ENCODE data around the gene OR5I1.
"Not testable (repeated sequence)": the region's sequence is repeated elsewhere in the genome, so short reads cannot be mapped to it uniquely, and the experiment has no call there.

OR5I1 gene

DNA sequence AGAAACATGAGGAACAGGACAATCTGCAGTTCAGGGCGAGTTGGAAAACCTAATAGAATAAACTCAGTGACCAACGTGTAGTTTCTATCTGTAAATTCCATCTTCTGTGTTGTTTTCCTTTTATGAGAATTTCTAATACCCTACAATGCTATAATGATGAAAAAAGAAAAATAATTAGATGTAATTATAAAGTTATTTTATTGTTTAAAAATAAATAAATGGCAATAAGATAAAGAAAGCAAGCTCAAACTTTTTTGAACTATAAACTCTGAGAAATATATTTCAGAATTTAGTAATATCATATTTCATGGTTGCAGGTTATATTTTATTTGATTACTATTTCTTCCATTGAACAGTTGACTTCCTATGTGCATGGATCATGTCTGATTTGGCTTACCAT lies at the start of gene OR5I1:
Gene OR5I1, minus strand, starts transcription at position 101 of the 400 bp plus-strand sequence. Its CDS starts 0 bp downstream, at position 101.
- H3K4me3 ChIP-seq (ENCODE audit: low read depth, low read length) = no peak within 1 kb of the TSS

DNA sequence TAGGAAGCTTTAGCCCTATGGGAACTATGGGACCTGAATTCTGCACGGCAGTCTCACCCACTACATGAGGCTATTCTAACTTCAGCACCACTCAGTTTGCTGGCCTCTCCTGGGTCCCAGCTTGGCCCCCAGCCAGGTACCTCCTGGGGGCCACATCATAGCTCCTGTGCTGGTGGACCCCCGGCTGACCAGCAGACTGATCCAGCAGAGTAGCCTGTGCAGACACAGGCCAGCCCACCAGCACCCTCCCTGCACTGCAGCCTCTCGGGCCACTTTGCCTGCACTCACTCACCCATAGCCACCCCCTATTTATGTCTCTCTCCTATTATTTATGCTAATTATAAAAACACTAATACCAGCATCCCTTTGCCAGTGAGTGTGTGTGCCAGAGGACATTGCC lies 34.7 kb upstream of the OR5I1 start:
- H3K4me3 ChIP-seq (ENCODE audit: low read depth, low read length) = no peak overlapping the region

DNA sequence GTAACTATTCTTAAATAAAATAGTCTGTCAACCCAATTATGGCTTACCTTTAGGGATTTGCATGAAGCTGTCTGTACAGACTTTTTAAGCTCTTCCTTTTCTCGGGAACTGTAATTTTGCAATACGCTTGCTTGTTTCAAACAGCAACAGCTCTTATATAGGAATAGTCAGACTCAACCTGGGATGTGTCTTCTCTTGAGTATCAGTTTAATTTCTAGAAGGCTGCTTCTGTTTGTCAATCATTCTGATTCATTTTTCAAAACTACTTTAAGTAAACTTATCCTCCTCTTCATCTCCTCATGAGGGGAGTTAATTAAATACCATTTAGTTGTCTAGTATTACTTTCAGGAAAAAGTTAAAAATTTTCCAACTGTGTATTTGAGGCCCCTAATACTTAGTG lies 33.6 kb upstream of the OR5I1 start, which contains the start of gene OR10AG1:
Gene OR10AG1, minus strand, starts transcription at position 101 of the 400 bp plus-strand sequence. Its CDS starts 38 bp downstream, at position 63.
- no peak within 1 kb of the TSS for H3K4me3 ChIP-seq (ENCODE audit: low read depth, low read length)

- no peak overlapping the region for H3K4me3 ChIP-seq (ENCODE audit: low read depth, low read length)
Observed at GRCh38 chr11:55967914-55968313, 31.7 kb upstream of the OR5I1 start.

GRCh38 chr11:55966391-55966790 lies 30.2 kb upstream of the OR5I1 start:
- H3K4me3 ChIP-seq (ENCODE audit: low read depth, low read length) = no peak overlapping the region

DNA sequence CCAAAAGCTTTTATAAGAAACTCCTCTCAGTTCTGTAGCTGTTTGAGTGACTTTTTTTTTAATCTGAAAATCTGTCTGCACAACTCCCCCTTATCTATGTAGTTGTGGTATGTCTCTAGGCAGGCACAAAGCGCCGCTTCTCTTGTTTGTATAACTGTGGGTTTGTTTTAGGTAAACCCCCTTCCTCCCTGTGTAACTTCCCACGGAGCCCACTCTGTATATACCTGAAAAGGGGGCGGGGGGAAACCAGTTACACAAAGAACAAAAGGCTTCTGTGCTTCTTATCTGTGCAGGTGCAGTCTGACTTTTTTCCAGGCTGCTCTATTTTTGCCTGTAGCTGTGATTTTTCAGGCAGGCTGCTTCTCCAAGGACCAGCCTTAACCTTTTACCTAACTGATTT lies 20.3 kb upstream of the OR5I1 start:
- H3K4me3 ChIP-seq (ENCODE audit: low read depth, low read length) = no peak overlapping the region

- H3K4me3 ChIP-seq (ENCODE audit: low read depth, low read length) = no peak overlapping the region
Observed at GRCh38 chr11:55949330-55949729, 13.1 kb upstream of the OR5I1 start.

DNA sequence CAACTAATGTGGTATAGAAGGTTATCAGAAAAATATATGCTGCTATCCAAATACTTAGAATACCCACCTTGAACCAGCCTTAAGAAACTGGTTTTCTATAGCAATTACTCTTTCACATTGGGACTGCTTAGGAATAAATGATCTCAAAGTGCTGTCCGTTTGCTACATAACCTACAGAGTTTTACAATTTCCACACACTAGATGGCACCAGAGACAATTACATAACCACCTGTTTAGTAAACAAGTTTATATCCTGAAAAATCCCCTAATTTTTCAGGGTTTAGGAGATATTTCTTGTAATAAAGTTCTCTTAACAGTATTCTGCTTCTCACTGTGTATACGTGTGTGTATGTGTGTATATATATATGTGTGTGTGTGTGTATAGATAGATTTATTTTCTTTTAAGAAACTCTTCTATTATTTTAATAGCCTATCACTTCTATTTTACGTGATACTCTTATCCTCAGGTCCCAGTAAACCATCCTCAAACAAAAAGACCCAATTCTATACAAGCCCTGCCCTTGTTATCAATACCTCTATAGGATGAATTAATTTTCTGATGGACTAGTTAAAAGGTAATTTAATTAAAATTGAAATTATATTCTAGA lies 6.7 kb upstream of the OR5I1 start:
- no peak overlapping the region for H3K4me3 ChIP-seq (ENCODE audit: low read depth, low read length)

GRCh38 chr11:55920537-55920936 lies 15.7 kb downstream of the OR5I1 start:
- H3K4me3 ChIP-seq (ENCODE audit: low read depth, low read length) = no peak overlapping the region

- H3K4me3 ChIP-seq (ENCODE audit: low read depth, low read length) = no peak within 1 kb of the TSS
Observed at GRCh38 chr11:55914482-55914881, 21.7 kb downstream of the OR5I1 start, which contains the start of gene OR5W2. TSS of gene OR5W2 (minus strand) at chr11:55914582. CDS start at chr11:55914582, 0 bp downstream.

DNA sequence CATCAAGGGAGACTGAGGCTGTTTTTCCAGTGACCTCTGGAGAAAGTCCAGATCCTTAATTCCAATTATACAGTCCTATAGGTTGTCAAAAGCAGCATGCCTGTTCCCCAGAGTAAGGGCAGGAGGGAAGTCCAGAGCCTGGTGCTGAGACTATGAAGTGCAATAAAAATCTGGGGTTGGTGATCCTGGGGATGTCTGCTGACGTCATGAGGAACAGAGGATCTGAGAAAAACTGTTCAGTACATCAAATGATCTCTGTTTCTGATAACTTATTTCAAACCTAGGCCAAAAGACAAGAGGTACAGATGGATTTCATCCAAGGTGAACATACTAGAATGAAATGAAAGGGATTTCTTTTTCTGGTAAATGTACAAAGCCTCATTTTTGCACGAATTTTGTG lies 33.9 kb downstream of the OR5I1 start:
- no peak overlapping the region for H3K4me3 ChIP-seq (ENCODE audit: low read depth, low read length)

DNA sequence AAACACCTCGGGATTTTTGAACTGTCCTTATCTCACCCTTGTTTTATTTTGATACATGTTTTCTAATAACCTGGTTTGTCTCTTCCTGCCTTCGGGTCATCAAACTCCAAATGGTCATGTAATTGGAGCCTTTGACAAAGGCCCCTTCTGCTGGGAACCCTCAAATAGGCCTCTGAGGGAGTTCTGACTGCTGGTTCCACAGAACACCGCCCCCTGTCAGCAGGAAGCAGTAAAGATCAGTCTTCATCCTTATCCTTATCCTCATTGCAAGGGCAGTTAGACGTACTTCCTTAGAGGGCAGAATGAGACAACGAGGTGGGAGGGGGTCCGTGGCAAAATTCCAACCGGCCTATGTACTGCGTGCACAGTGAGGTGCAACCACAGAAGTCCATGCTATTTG lies 41.0 kb downstream of the OR5I1 start:
- H3K4me3 ChIP-seq (ENCODE audit: low read depth, low read length) = no peak overlapping the region

DNA sequence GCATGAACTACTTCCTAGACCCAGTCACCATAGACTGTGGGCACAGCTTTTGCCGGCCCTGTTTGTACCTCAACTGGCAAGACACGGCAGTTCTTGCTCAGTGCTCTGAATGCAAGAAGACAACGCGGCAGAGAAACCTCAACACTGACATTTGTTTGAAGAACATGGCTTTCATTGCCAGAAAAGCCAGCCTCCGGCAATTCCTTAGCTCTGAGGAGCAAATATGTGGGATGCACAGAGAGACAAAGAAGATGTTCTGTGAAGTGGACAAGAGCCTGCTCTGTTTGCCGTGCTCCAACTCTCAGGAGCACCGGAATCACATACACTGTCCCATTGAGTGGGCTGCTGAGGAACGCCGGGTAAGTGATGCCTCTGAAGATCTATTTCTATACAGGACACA lies 50.7 kb downstream of the OR5I1 start:
- not testable (repeated sequence) for H3K4me3 ChIP-seq (ENCODE audit: low read depth, low read length)
